ENCODE results near the gene BNIP5. TPM values are rescaled to one million over a fixed set of nuclear protein-coding genes. Genes with fewer than 3 reads are reported as not detected.

Gene BNIP5
- total RNA-seq, 1 experiment from 2014 or later, result not detected

DNA sequence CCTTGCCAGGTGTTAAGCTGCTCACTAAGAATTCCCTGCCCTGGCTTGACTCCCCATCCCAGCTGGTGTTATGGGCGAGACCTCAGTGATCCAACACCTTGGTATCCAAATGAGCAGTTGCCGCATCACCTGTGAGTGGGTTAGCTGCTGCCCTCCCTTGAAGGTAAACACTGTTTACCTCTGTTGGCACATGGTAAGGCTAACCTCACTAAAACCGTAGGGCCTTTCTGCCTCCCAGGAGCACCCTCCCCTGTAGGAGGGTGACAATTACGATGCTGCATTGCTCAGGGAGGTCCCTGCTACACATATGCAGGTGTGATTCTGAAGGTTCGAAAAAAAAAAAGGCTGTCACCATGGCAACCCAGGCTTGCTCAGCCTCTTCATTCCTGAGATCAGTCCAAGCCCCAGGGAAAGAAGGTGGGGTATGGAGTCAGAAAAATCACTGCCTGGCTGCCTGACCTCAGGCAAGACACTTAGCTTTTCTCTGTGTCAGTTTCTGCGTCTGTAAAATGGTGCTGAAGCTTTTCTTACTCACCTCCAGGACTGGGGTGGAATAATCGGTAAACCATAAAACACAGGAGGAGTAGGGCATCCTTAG lies 47.3 kb downstream of the BNIP5 start:
- intact Hi-C loops (cut with micrococcal nuclease; ENCODE audit: unreplicated experiment), result no loop called here
- H3K9me3 ChIP-seq (ENCODE audit: low read depth, low read length, poor library complexity, severe bottlenecking), result no peaks in the 10 kb centered on the region
- H3K27ac ChIP-seq (ENCODE audit: low read depth, low read length, poor library complexity, severe bottlenecking), result no peak overlapping the region
- peaks cover 22% of the 10 kb centered on the region for H3K27me3 ChIP-seq (replicated peaks; ENCODE audit: insufficient read depth, low read depth, low read length, poor library complexity)
- CTCF ChIA-PET, result no interaction called here
- no peaks in the 10 kb centered on the region for H3K4me1 ChIP-seq (ENCODE audit: insufficient read depth, low read length, poor library complexity, severe bottlenecking)
- POLR2A ChIA-PET (ENCODE audit: low non-redundant PET), result no interaction called here
- H3K4me3 ChIP-seq (ENCODE audit: low read depth, low read length, poor library complexity, severe bottlenecking), result no peak overlapping the region
- no peak for DNase-seq (ENCODE audit: low spot score)
- no peak for TF ChIP-seq EZH2 (IDR thresholded peaks at IDR 0.05; ENCODE audit: borderline replicate concordance, low read depth, low read length, poor library complexity, severe bottlenecking)
- TF ChIP-seq, protein P1, sequence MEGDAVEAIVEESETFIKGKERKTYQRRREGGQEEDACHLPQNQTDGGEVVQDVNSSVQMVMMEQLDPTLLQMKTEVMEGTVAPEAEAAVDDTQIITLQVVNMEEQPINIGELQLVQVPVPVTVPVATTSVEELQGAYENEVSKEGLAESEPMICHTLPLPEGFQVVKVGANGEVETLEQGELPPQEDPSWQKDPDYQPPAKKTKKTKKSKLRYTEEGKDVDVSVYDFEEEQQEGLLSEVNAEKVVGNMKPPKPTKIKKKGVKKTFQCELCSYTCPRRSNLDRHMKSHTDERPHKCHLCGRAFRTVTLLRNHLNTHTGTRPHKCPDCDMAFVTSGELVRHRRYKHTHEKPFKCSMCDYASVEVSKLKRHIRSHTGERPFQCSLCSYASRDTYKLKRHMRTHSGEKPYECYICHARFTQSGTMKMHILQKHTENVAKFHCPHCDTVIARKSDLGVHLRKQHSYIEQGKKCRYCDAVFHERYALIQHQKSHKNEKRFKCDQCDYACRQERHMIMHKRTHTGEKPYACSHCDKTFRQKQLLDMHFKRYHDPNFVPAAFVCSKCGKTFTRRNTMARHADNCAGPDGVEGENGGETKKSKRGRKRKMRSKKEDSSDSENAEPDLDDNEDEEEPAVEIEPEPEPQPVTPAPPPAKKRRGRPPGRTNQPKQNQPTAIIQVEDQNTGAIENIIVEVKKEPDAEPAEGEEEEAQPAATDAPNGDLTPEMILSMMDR (conservative IDR thresholded peaks at IDR 0.05; ENCODE audit: low read depth, low read length), result no peak
- no TSS peak for BruUV-seq (replicated peaks)
- no peaks in the 10 kb centered on the region for H3K36me3 ChIP-seq (ENCODE audit: insufficient read depth, low read length, poor library complexity, severe bottlenecking)

DNA sequence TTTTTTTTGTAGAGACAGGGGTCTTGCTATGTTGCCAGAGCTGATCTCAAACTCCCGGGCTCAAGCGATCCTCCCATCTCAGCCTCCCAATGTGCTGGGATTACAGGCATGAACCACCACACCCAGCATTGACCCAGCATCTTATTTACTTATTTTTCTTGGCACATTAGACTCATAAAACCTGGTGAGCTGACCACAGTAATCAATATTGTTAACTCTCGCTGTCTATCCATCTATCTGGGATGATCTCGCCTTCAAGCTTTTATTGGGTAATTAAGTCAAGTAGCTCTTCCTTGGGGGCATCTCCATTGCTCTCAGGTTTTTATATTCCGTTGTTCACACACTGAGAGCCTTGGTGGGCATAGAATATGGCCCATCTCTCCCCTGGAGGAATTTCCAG lies 49.8 kb downstream of the BNIP5 start:
- DNase-seq (ENCODE audit: low spot score), result no peak
- ChIA-PET CTCF (interaction anchor here (0.6 to 0.8 kb wide), 2 partner anchors 15 to 764 kb away, joined by 3 to 5 read pairs; no protein-coding TSS in a partner anchor), POLR2A (ENCODE audit: low non-redundant PET) (interaction anchor here (0.6 kb wide), 1 partner anchor 88 kb away, joined by 12 read pairs; no protein-coding TSS in a partner anchor)
- H3K36me3 ChIP-seq (ENCODE audit: insufficient read depth, low read length, poor library complexity, severe bottlenecking), result no peaks in the 10 kb centered on the region
- TF ChIP-seq, protein P1 (conservative IDR thresholded peaks at IDR 0.05; ENCODE audit: low read depth, low read length), result no peak
- TF ChIP-seq EZH2 (IDR thresholded peaks at IDR 0.05; ENCODE audit: borderline replicate concordance, low read depth, low read length, poor library complexity, severe bottlenecking), result no peak
- no peak overlapping the region for H3K4me3 ChIP-seq (ENCODE audit: low read depth, low read length, poor library complexity, severe bottlenecking)
- H3K27me3 ChIP-seq (replicated peaks; ENCODE audit: insufficient read depth, low read depth, low read length, poor library complexity), result peaks cover 34% of the 10 kb centered on the region
- intact Hi-C loops (cut with micrococcal nuclease; ENCODE audit: unreplicated experiment), result no loop called here
- no TSS peak for BruUV-seq (replicated peaks)
- no peaks in the 10 kb centered on the region for H3K9me3 ChIP-seq (ENCODE audit: low read depth, low read length, poor library complexity, severe bottlenecking)
- H3K27ac ChIP-seq (ENCODE audit: low read depth, low read length, poor library complexity, severe bottlenecking), result no peak overlapping the region
- no peaks in the 10 kb centered on the region for H3K4me1 ChIP-seq (ENCODE audit: insufficient read depth, low read length, poor library complexity, severe bottlenecking)

DNA sequence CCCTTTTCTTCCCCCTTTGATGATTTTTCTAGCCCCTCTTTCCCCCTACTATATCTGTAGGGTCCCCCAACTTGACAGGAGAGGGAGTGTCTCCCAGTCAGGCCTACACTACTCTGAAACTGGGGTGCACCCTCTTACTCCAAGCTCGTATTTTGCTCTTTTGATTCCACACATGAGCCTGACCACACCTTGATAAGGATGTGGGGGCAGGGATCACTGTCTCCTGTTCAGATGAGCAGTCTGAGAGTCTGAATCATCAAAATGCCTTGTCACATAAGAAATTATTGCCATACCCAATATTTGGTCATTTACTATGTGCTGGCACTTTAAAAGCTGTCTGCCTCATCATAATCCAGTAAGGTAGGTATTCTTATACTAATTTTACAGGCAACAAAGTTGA lies 50.9 kb downstream of the BNIP5 start:
- Histone ChIP-seq H3K27ac (ENCODE audit: low read depth, low read length, poor library complexity, severe bottlenecking) (no peak overlapping the region), H3K4me1 (ENCODE audit: insufficient read depth, low read length, poor library complexity, severe bottlenecking) (no peaks in the 10 kb centered on the region), H3K27me3 (replicated peaks; ENCODE audit: insufficient read depth, low read depth, low read length, poor library complexity) (peaks cover 34% of the 10 kb centered on the region), H3K36me3 (ENCODE audit: insufficient read depth, low read length, poor library complexity, severe bottlenecking) (no peaks in the 10 kb centered on the region), H3K4me3 (ENCODE audit: low read depth, low read length, poor library complexity, severe bottlenecking) (no peak overlapping the region), H3K9me3 (ENCODE audit: low read depth, low read length, poor library complexity, severe bottlenecking) (no peaks in the 10 kb centered on the region)
- intact Hi-C loops (cut with micrococcal nuclease; ENCODE audit: unreplicated experiment), result no loop called here
- CTCF ChIA-PET, result no interaction called here
- no peak for DNase-seq (ENCODE audit: low spot score)
- TF ChIP-seq EZH2 (IDR thresholded peaks at IDR 0.05; ENCODE audit: borderline replicate concordance, low read depth, low read length, poor library complexity, severe bottlenecking), result no peak
- TF ChIP-seq, protein P1 (conservative IDR thresholded peaks at IDR 0.05; ENCODE audit: low read depth, low read length), result no peak
- POLR2A ChIA-PET (ENCODE audit: low non-redundant PET), result no interaction called here
- no TSS peak for BruUV-seq (replicated peaks)
